ENCODE data around the gene EGFL7.

The EGFL7 gene

DNA sequence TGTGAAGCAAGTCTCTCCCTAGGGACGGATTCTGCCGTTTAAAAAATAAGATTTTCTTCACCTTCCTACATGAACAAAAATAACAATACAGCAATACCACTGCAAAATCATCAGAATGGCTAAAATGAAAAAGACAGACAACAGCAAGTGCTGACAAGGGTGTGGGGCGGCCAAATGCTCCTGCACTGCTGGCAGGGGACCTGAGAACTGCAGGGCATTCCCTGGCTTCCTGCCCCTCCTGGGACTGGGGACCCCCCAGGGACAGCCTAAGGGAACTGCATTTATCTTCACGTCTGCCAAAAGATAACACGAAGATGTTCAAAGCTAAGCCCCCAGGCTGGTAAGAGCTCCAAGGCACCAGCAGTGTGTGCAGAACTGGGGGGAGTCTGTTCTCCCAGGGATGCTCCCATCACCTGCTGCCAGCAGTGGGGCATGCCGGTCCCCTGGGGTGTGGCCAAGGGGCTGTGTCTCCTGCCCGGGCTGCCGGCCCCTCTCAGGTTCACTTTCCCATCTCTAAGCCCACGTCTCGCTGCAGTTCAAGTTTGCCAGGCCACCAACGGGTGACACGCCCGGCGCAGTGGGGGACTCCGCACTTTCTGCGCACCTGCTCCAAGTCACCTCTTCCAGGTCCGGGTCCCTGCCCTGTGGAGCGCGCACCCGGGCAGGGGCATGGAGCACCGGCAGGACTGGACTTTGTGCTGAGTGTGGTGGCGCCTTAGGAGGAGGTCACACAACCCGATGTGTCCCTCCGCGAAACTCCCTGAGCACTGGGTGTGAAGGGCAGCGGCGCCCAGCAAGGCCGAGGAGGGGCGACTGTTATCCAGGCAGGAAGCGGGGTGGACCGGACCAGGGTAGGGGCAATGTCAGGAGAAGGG is 4.5 kb upstream of the EGFL7 start:
- no peak for DNase-seq (ENCODE audit: low read depth)
- no peak overlapping the region for H3K4me3 ChIP-seq (ENCODE audit: low read depth, low read length)
- TF ChIP-seq, protein P1, sequence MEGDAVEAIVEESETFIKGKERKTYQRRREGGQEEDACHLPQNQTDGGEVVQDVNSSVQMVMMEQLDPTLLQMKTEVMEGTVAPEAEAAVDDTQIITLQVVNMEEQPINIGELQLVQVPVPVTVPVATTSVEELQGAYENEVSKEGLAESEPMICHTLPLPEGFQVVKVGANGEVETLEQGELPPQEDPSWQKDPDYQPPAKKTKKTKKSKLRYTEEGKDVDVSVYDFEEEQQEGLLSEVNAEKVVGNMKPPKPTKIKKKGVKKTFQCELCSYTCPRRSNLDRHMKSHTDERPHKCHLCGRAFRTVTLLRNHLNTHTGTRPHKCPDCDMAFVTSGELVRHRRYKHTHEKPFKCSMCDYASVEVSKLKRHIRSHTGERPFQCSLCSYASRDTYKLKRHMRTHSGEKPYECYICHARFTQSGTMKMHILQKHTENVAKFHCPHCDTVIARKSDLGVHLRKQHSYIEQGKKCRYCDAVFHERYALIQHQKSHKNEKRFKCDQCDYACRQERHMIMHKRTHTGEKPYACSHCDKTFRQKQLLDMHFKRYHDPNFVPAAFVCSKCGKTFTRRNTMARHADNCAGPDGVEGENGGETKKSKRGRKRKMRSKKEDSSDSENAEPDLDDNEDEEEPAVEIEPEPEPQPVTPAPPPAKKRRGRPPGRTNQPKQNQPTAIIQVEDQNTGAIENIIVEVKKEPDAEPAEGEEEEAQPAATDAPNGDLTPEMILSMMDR (IDR thresholded peaks at IDR 0.05; ENCODE audit: control insufficient read depth, extremely low read depth, insufficient read depth) = no peak

DNA sequence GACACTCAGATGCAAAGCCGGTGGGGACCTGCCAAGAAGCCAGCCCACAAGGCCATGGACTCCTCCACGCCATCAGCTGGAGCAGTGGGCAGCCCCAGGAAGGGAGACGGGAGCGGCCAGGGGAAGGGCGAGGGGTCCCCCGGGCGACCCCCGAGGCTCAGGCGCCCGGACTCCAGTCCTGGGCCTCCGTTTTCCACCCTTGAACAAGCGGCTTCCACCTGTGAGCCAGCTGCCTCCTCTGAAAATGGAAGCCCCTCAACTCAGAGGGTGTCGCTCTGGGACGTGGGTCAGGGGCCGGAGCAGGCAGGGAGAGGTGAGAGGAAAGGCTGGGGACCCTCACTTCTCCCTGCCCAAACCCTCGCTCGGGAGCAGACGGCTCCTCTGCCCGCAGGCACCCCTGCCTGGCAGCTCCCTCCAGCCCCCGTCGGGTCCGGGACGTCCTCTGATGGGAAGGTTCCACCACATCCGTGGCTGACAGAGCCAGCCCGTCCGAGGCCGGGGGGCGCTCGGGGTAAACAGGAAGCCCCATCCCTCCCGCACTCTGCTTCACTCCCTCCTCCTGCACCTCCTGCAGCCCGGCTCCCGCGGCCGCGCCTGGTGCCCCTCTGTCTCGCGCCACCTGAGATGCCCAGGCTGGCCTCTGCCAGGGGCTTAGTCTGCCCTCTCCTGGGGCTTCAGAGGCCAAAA is 3.7 kb upstream of the EGFL7 start:
- TF ChIP-seq, protein P1 (IDR thresholded peaks at IDR 0.05; ENCODE audit: control insufficient read depth, extremely low read depth, insufficient read depth) = no peak
- H3K4me3 ChIP-seq (ENCODE audit: low read depth, low read length) = no peak overlapping the region
- DNase-seq (ENCODE audit: low read depth) = no peak

DNA sequence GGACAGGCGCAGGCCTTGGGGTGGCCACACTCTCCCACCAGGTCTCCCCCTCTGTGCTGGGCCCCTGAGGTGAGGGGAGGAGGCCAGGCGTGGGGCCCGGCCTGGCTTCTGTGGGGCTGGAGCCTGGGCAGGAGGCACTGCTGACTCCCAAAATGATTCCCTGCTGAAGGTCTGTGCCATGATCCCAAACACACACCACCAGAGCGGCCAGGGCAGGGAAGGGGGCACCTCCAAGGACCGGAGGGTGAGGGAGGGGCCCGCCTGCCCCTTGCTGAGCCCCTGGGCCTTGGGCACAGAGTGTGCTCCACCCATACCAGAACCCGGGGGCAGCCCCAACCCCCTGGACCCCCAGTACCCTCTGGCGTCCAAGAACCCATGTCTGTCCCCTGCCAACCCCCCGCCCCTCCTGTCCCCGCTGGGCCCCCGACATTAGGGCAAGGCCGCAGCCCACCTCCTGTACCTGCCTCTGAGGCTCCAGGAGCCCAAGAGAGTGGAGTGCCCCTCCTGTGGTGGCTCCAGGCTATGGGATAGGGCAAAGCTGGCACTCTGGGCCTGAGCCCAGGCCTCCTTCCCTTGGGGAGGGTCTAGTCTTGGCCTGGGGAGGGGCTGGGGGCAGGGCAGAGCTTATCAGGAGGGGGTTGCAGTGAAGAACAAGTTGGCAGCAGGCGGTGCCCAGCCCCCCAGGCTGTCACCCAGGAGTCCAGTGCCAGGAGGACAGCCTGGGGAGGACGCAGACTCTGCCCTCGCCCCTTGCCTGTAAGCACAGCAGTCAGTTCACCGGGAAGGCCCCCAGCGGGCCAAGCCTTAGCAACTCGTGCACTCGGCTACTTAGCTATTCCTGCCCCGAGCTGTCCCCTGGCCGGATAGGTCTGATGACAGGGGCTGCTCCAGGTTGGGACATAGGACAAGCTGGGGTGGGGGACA is 2.6 kb upstream of the EGFL7 start:
- TF ChIP-seq, protein P1 (IDR thresholded peaks at IDR 0.05; ENCODE audit: control insufficient read depth, extremely low read depth, insufficient read depth) = no peak
- H3K4me3 ChIP-seq (ENCODE audit: low read depth, low read length) = no peak overlapping the region
- DNase-seq (ENCODE audit: low read depth) = no peak

DNA sequence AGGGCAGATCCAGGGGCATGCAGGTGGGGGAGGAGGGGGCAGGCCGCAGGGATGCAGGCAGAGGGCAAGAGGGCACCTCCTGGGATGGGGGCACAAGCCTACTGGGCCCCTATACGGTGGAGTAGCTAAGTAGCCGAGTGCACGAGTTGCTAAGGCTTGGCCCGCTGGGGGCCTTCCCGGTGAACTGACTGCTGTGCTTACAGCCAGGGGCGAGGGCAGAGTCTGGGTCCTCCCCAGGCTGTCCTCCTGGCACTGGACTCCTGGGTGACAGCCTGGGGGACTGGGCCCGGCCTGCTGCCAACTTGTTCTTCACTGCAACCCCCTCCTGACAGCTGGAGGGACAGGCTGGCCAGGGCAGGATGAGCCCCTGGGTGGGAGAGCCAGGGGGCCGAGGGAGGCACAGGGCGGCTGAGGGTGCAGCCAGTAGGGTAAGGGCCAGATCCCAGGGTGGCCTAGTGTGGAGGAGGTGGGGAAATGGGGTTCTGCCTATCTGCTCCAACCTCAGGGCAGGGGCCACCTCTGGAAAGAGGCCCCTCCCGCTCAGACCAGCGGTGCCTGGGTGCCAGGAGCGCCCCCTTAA is 1.7 kb upstream of the EGFL7 start:
- DNase-seq (ENCODE audit: low read depth) = no peak
- TF ChIP-seq, protein P1 (IDR thresholded peaks at IDR 0.05; ENCODE audit: control insufficient read depth, extremely low read depth, insufficient read depth) = no peak
- H3K4me3 ChIP-seq (ENCODE audit: low read depth, low read length) = no peak overlapping the region

DNA sequence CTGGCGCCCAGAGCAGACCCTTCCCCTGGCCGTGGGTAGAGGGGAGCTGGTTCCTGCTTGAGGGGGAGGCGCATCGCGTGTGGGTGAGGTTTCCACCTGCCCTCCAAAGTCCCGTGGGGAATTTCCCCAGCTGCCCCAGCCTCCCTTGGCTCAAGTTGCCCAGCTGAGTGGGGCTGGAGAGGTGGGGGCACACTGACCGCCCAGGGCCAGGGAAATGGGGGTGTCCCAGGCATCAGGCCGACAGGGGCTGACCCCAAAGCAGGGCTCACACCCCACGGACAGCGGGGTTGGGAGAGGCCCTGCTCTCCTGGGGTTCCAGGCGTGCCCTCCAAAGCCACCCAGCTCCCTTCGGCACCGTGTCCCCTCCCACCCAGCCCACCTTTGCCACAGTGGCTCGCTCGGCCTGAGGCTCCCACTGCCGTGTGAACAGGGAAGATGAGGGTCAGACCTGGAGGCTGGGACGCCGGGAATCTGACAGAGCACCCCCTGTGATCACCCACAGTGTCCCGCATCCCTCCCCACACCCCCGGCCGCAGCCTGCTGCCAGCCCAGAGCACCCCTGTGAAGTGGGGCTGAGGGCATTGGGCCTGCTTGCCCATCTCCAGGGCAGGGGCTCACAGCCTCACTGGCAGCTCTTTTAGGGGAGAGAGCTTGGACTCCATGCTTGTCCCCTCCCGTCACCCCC is 933 bp upstream of the EGFL7 start:
- TF ChIP-seq, protein P1 (IDR thresholded peaks at IDR 0.05; ENCODE audit: control insufficient read depth, extremely low read depth, insufficient read depth) = no peak
- DNase-seq (ENCODE audit: low read depth) = no peak
- H3K4me3 ChIP-seq (ENCODE audit: low read depth, low read length) = no peak overlapping the region

DNA sequence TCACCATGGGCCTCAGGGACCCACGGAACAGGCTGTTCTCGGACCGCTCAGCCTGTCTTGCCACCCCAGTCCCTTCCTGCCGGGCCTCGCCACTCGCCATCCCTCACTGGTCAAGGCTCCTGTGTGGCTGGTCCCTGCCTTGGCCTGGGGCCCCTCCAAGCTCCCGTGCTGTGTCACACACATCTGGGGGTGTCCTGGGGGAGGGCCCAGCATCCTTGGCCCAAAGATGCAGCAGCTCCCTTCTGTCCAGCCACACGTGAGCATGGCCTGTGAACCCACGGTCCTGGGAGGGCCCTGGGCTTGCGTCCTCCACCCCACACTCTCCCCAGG is 425 bp upstream of the EGFL7 start:
- H3K4me3 ChIP-seq (ENCODE audit: low read depth, low read length) = no peak overlapping the region
- no peak for DNase-seq (ENCODE audit: low read depth)
- TF ChIP-seq, protein P1 (IDR thresholded peaks at IDR 0.05; ENCODE audit: control insufficient read depth, extremely low read depth, insufficient read depth) = no peak
